Eye (tissue), 1 donor: Measurements from ENCODE around the gene PRDM5.
"Not testable (repeated sequence)": the region's sequence is repeated elsewhere in the genome, so short reads cannot be mapped to it uniquely, and the experiment has no call there.

Experiments
- DNase-seq: peaks from one replicate; pipeline ENCODE4 v3.0.0-alpha.2; 2015

Gene PRDM5

GRCh38 chr4:120741636-120742035 is 180.9 kb downstream of the PRDM5 start:
- not testable (repeated sequence) for DNase-seq

DNA sequence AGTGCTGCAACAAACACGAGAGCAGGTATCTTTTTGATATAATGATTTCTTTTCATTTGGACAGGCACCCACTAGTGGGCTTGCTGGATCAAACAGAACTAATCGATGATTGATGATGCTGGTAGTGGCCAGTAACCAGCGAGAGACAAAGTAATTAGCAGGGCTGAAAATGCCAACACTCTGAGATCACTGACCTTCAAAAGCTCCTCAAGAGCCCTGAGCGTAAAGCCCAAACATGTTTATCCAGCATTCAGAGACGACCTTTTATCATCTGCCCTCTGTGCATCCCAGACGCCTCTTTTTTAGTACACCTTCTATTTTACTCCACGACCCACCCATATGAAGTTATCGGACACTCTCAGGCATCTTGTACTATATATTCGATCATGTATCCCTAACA is 186.2 kb downstream of the PRDM5 start:
- no peak for DNase-seq

GRCh38 chr4:120733968-120734367 is 188.6 kb downstream of the PRDM5 start:
- no peak for DNase-seq

DNA sequence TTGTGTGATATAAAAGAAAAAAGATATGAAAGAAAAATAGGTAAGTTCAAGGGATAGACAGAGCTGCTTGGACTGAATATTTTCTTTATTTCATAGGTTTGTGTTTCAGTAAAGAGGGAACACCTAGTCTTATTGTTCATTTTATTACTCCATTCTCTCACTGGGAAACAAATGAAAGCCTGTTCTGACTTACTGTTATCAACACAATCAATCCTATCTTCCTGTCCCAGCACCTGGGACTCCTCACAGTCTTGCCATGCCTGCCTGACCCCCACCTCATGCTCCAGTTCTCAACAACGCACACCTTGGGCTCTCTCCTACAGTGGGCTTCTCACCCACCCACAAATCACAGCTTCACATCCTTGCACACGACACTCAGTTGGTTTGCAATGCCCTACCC is 189.5 kb downstream of the PRDM5 start:
- no peak for DNase-seq

- DNase-seq = no peak
These were observed 191.0 kb downstream of the PRDM5 start for GRCh38 chr4:120731561-120731960.

DNA sequence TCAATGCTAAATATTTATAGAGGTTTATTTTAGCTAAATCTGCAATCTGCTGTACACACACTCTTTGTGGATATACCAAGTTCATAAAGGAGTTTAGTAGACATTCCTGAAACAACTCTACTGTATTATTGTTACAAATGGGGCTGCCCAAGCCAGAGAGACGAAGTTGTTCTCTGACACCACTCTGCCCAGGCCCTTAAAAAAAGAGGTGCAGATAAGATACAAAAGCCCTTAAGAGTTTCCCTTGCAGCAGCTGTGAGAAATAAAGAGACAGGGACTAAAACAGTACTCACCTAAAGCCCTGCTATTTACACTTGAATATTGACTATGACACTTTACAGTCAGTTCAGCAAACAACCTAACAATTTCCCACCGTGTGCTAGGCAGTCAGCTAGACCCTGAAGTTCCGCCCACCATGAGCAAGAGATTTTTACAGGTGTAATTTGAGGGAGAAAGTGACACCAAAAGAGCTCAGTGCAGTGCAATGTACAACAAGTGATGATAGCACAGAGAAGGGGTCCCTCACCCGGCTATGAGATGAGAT is 191.7 kb downstream of the PRDM5 start:
- DNase-seq = no peak

- DNase-seq = no peak
These were observed 193.4 kb downstream of the PRDM5 start for GRCh38 chr4:120728892-120729675.

GRCh38 chr4:120725639-120726580 is 196.6 kb downstream of the PRDM5 start:
- DNase-seq = no peak

GRCh38 chr4:120724656-120725055 is 197.9 kb downstream of the PRDM5 start:
- DNase-seq = no peak

- DNase-seq = peak; percentile 38
These were observed 198.5 kb downstream of the PRDM5 start for GRCh38 chr4:120723986-120724385.

GRCh38 chr4:120723105-120723504 is 199.4 kb downstream of the PRDM5 start:
- DNase-seq = no peak

DNA sequence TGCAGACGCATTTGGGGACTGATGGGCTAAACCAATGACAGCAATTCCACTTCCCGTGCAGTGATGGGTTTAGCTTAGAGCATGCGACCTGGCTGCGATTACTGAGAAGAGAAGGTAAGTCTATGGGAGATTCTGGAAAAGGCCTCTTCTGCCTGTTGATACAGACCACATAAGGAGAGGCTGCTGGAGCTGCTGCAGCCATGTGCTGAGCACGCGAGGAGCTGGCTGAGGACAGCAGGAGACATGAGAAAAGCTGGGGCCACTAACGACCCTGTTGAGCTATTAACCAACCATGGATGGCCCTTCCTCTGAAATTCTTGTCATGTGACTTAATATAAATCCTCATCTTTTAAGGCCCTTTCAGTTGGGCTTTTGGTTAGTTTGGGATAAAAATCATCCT is 199.9 kb downstream of the PRDM5 start:
- DNase-seq = no peak

GRCh38 chr4:120720354-120720934 is 202.1 kb downstream of the PRDM5 start:
- no peak for DNase-seq

GRCh38 chr4:120718979-120719566 is 203.5 kb downstream of the PRDM5 start:
- peak; percentile 59 for DNase-seq

DNA sequence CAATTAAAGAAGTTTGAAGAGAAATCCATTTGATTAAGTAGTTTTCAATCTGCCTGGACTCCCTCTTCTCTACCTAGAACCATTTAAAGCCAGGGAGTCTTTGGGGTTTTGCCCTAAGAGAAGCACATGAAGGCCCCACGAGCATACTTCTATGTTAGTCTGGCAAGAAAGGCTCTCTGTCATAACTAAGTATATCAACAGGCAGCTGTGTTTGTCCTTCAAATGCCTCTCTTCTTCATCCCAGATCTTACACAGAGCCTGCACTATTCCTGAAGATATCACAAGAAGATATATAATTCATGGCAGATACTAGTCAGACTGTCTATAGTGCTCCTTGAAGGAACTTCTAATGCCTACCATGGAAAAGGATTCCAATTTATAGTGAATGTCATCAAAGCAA is 206.2 kb downstream of the PRDM5 start:
- no peak for DNase-seq

DNA sequence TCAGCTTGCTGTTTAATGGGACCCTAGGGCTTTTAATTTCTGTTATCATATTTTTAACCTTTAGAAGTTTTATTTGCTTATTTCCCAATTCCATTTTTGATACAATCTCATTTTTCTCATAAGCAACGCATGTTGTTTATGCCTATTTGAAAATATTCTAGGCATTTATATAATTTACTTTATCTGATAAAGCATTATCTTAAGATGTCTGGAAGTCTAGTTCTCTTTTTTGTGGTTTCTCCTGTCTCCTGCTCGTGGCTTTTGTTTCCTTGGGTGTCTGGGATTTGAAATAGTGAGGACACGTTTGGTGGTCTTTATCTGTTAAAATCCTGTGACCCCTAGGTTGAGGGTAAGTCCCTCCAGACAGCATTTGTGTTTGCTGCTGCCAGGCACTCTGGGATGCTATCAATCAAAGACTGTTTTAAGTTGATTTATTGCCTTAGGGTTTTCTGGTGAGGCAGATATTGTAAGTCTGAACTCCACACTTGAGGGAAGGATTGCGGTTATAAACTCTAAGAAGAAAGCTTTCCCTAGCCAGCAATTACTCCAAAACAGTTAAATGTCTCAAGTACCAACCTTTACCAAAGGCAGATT is 208.0 kb downstream of the PRDM5 start:
- DNase-seq = no peak

GRCh38 chr4:120709991-120710390 is 212.5 kb downstream of the PRDM5 start:
- no peak for DNase-seq

DNA sequence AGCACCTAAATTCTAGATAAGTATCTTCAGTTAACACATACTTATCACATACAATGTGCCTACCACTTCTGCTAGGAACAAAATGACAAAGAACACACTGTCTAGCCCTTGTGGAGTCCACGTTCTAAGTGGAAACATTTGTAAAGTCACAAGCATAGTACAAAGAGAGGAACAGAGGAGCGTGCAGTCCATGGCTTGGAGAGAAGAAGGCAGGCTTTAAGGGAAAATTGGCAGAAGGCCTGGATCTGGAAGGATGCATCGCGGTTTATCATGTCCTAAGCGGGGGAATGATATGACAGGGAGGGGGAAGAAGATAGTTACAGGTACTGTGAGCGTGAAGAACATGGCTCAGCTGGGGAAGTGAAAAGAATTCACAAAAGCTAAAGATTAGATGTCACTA is 218.0 kb downstream of the PRDM5 start:
- no peak for DNase-seq

DNA sequence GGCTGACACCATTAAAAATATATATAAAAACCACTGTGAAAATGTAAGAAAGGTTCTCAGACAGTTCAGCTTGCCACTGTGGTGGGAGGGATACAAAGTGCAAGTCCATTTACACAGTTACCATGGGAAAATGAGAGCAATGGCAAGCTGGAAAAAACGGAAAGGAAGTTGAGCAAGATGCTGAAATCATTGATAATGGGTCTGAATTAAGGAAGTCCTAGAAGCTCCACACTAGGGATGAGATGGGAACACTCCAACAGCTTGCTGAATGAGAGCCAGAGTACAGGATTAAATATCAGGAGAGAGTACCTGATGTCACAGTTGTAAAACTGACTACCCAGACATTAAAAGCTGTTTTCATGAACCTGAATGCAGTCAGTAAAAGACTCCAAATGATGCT is 218.6 kb downstream of the PRDM5 start:
- DNase-seq = no peak

- DNase-seq = no peak
These were observed 223.2 kb downstream of the PRDM5 start for GRCh38 chr4:120699354-120699753.

DNA sequence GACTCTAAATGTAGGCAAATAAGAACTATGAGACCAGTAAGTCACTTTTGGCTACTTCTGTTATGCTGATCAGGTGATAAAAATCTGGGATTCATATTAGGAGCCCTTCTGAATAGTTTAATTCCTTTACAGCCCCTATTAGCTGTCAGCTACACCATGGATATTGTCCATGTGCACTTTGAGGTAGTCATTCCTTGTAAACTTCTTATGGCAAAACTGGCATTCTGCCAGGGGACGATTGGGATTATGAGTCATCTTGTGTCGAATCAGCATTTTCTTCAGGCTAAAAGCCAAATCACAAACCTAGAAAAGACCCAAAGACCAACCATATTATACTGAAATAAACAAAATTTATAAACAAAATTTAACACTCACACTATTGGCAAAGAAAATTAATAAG is 227.6 kb downstream of the PRDM5 start:
- DNase-seq = no peak

- DNase-seq = no peak
These were observed 228.7 kb downstream of the PRDM5 start for GRCh38 chr4:120693816-120694215.

- no peak for DNase-seq
These were observed 229.6 kb downstream of the PRDM5 start for GRCh38 chr4:120692964-120693363.
